HepG2 (cell line): Measurements from ENCODE around the gene LASP1. TPM values are rescaled to one million over a fixed set of nuclear protein-coding genes. Genes with fewer than 3 reads are reported as not detected.

Source experiments
- ASH2L ChIP-seq: fragments of 300-600, 200-600 bp; sonication (generic); IDR thresholded peaks from 2 replicates; pipeline ENCODE4 v1.7.0; 2017; ENCODE audit warnings: low read depth, mild to moderate bottlenecking, moderate library complexity, mixed read lengths, low read length; ENCODE audit not compliant: insufficient read length
- GATA4 ChIP-seq: sonication (generic); IDR thresholded peaks from 2 replicates; pipeline ENCODE4 v1.6.1; 2016; ENCODE audit warnings: antibody characterized with exemption, low read depth, borderline replicate concordance
- GZF1 ChIP-seq: sonication (generic); formaldehyde crosslinking; IDR thresholded peaks from 2 replicates; pipeline ENCODE4 v1.5.1; 2020; ENCODE audit warnings: mild to moderate bottlenecking, missing genetic modification reagents
- MBD4 ChIP-seq: IDR thresholded peaks from 2 replicates; pipeline ENCODE4 v1.6.1; 2012; ENCODE audit warnings: low read length, inconsistent platforms, borderline replicate concordance
- MED8 ChIP-seq: sonication (generic); formaldehyde crosslinking; IDR thresholded peaks from 2 replicates; pipeline ENCODE4 v1.8.1; 2023; ENCODE audit warnings: mild to moderate bottlenecking, missing genetic modification reagents; ENCODE audit not compliant: insufficient replicate concordance
- MLLT10 ChIP-seq: sonication (generic); formaldehyde crosslinking; IDR thresholded peaks from 2 replicates; pipeline ENCODE4 v1.4.0; 2020; ENCODE audit warnings: missing genetic modification reagents
- NFYB ChIP-seq: sonication (generic); formaldehyde crosslinking; IDR thresholded peaks from 2 replicates; pipeline ENCODE4 v1.4.0; 2020; ENCODE audit warnings: missing genetic modification reagents
- RAD51 ChIP-seq: fragments of 450-650 bp; IDR thresholded peaks from 2 replicates; pipeline ENCODE4 v1.6.1; 2016; ENCODE audit warnings: borderline replicate concordance
- SATB2 ChIP-seq: sonication (generic); formaldehyde crosslinking; IDR thresholded peaks from 2 replicates; pipeline ENCODE4 v1.5.0; 2020; ENCODE audit warnings: missing genetic modification reagents
- SETDB1 ChIP-seq: sonication (generic); formaldehyde crosslinking; IDR thresholded peaks from 2 replicates; pipeline ENCODE4 v1.5.1; 2020; ENCODE audit warnings: missing genetic modification reagents, mild to moderate bottlenecking, borderline replicate concordance
- SMAD3 ChIP-seq: sonication (generic); formaldehyde crosslinking; IDR thresholded peaks from 2 replicates; pipeline ENCODE4 v1.4.0; 2020; ENCODE audit warnings: missing genetic modification reagents
- SRSF9 ChIP-seq: fragments of 200-400 bp; formaldehyde crosslinking; IDR thresholded peaks from 2 replicates; pipeline ENCODE4 v1.6.1; 2018; ENCODE audit warnings: borderline replicate concordance, mild to moderate bottlenecking, low read depth, low read length; ENCODE audit not compliant: insufficient read depth, poor library complexity, severe bottlenecking
- TFDP1 ChIP-seq: IDR thresholded peaks from 2 replicates; pipeline ENCODE4 v1.6.1; 2016; ENCODE audit warnings: missing compliant biosample characterization, missing genetic modification reagents, borderline replicate concordance
- ZNF460 ChIP-seq: sonication (generic); formaldehyde crosslinking; IDR thresholded peaks from 2 replicates; pipeline ENCODE4 v1.5.1; 2020; ENCODE audit warnings: missing genetic modification reagents, mild to moderate bottlenecking, borderline replicate concordance
- ZNF549 ChIP-seq: sonication (generic); formaldehyde crosslinking; IDR thresholded peaks from 2 replicates; pipeline ENCODE4 v1.5.0; 2020; ENCODE audit warnings: missing genetic modification reagents
- ZNF569 ChIP-seq: sonication (generic); formaldehyde crosslinking; IDR thresholded peaks from 2 replicates; pipeline ENCODE4 v1.5.0; 2020; ENCODE audit warnings: mild to moderate bottlenecking, missing genetic modification reagents, moderate library complexity, borderline replicate concordance
- ZNF574 ChIP-seq: sonication (generic); formaldehyde crosslinking; IDR thresholded peaks from 2 replicates; pipeline ENCODE4 v1.4.0; 2020; ENCODE audit warnings: missing genetic modification reagents
- ZNF781 ChIP-seq: sonication (generic); formaldehyde crosslinking; IDR thresholded peaks from 2 replicates; pipeline ENCODE4 v1.5.1; 2020; ENCODE audit warnings: borderline replicate concordance, mild to moderate bottlenecking, missing genetic modification reagents; ENCODE audit errors: not compliant biosample characterization
- polyA plus RNA-seq, 8 experiments: library from polyadenylated mRNA; depleted of rRNA in 3 of 8; stranded (reverse) in 7 of 8; unstranded in 1 of 8; fragments of >200 nt; fragmentation: Illumina TruSeq in 4 of 8; extraction: Trizol in 4 of 8; gene quantifications; 2 replicates each; pipeline versions ENCODE4 v1.2.1 to v1.2.3, GENCODE V29; 2011 to 2016; ENCODE audit warnings: low read depth in 4 of 8, missing spikeins in 1 of 8, mixed read lengths in 1 of 8; ENCODE audit not compliant: insufficient read depth in 1 of 8
- total RNA-seq, 5 experiments: library from RNA; depleted of rRNA; stranded (reverse); fragments of >200 nt; fragmentation: Illumina TruSeq; extraction: Trizol; gene quantifications; 2 replicates each; pipeline ENCODE4 v1.2.3, GENCODE V29; 2016; ENCODE audit warnings: low read depth in 1 of 5
- TF ChIP-seq, protein P1 (sequence below): sonication (generic); formaldehyde crosslinking; IDR thresholded peaks from 2 replicates; pipeline ENCODE4 v1.4.0; 2020; ENCODE audit warnings: missing genetic modification reagents
- TF ChIP-seq, protein P2 (sequence below): sonication (generic); formaldehyde crosslinking; IDR thresholded peaks from 2 replicates; pipeline ENCODE4 v1.4.0; 2020; ENCODE audit warnings: mild to moderate bottlenecking, missing genetic modification reagents
- TF ChIP-seq, protein P3 (sequence below): fragments of 450-650 bp; IDR thresholded peaks from 2 replicates; pipeline ENCODE4 v1.6.1; 2016

The LASP1 gene
- total and polyA plus RNA-seq, 2 of the 13 experiments (the other 11 are each of a cell fraction or from before 2014, with no cell fraction given): 70.1 to 97.0 TPM

GRCh38 chr17:38914741-38915638, 45.1 kb downstream of the LASP1 start (continued):
- TF ChIP-seq, protein P1, sequence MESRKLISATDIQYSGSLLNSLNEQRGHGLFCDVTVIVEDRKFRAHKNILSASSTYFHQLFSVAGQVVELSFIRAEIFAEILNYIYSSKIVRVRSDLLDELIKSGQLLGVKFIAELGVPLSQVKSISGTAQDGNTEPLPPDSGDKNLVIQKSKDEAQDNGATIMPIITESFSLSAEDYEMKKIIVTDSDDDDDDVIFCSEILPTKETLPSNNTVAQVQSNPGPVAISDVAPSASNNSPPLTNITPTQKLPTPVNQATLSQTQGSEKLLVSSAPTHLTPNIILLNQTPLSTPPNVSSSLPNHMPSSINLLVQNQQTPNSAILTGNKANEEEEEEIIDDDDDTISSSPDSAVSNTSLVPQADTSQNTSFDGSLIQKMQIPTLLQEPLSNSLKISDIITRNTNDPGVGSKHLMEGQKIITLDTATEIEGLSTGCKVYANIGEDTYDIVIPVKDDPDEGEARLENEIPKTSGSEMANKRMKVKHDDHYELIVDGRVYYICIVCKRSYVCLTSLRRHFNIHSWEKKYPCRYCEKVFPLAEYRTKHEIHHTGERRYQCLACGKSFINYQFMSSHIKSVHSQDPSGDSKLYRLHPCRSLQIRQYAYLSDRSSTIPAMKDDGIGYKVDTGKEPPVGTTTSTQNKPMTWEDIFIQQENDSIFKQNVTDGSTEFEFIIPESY (CRISPR knock-in tag): peak; percentile 100
- TF ChIP-seq ZNF549 (CRISPR knock-in tag): peak; percentile 94
- no peak for TF ChIP-seq ZNF569 (CRISPR knock-in tag)
- TF ChIP-seq RAD51: no peak
- TF ChIP-seq SRSF9: no peak
- no peak for TF ChIP-seq SETDB1 (CRISPR knock-in tag)
- TF ChIP-seq MBD4: no peak
- TF ChIP-seq, protein P2, sequence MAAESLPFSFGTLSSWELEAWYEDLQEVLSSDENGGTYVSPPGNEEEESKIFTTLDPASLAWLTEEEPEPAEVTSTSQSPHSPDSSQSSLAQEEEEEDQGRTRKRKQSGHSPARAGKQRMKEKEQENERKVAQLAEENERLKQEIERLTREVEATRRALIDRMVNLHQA (CRISPR knock-in tag): no peak
- TF ChIP-seq MLLT10 (CRISPR knock-in tag): no peak
- no peak; the same call in 1 of the 2 replicates for TF ChIP-seq ZNF460 (CRISPR knock-in tag)
- peak; percentile 63 for TF ChIP-seq ASH2L
- TF ChIP-seq ZNF781 (CRISPR knock-in tag): no peak
- TF ChIP-seq MED8 (CRISPR knock-in tag): no peak
- TF ChIP-seq, protein P3, sequence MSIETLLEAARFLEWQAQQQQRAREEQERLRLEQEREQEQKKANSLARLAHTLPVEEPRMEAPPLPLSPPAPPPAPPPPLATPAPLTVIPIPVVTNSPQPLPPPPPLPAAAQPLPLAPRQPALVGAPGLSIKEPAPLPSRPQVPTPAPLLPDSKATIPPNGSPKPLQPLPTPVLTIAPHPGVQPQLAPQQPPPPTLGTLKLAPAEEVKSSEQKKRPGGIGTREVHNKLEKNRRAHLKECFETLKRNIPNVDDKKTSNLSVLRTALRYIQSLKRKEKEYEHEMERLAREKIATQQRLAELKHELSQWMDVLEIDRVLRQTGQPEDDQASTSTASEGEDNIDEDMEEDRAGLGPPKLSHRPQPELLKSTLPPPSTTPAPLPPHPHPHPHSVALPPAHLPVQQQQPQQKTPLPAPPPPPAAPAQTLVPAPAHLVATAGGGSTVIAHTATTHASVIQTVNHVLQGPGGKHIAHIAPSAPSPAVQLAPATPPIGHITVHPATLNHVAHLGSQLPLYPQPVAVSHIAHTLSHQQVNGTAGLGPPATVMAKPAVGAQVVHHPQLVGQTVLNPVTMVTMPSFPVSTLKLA: no peak
- TF ChIP-seq TFDP1: no peak
- no peak for TF ChIP-seq NFYB (CRISPR knock-in tag)
- peak; percentile 82 for TF ChIP-seq ZNF574
- peak; percentile 65 for TF ChIP-seq SMAD3 (CRISPR knock-in tag)
- 0 out of 2 replicates have a peak, but pooled peaks have one; percentile 39 for TF ChIP-seq GATA4
- TF ChIP-seq SATB2: no peak
- TF ChIP-seq GZF1 (CRISPR knock-in tag): no peak
